K562 (cell line): ENCODE results near the gene MLX. TPM values are rescaled to one million over a fixed set of nuclear protein-coding genes. Genes with fewer than 3 reads are reported as not detected.

Source experiments
- AFF4 ChIP-seq: sonication (generic); formaldehyde crosslinking; IDR thresholded peaks from 2 replicates; pipeline ENCODE4 v1.8.0; 2023; ENCODE audit warnings: mild to moderate bottlenecking, missing genetic modification reagents
- ARID3B ChIP-seq: fragments of 250-450 bp; sonication (Bioruptor Pico); IDR thresholded peaks from 2 replicates; pipeline ENCODE4 v1.4.0; 2020; ENCODE audit warnings: borderline replicate concordance
- HSF4 ChIP-seq: fragments of 250-450 bp; sonication (Bioruptor Pico); IDR thresholded peaks from 2 replicates; pipeline ENCODE4 v2.1.2; 2022; ENCODE audit warnings: mild to moderate bottlenecking, moderate library complexity, borderline replicate concordance
- MAFK ChIP-seq: IDR thresholded peaks from 2 replicates; pipeline ENCODE4 v1.6.1; 2011; ENCODE audit warnings: low read length, improper control_type of control experiment
- SRSF3 ChIP-seq: fragments of 200-400 bp; formaldehyde crosslinking; IDR thresholded peaks from 2 replicates; pipeline ENCODE4 v1.6.1; 2016; ENCODE audit warnings: mild to moderate bottlenecking, low read length, moderate library complexity; ENCODE audit not compliant: insufficient read depth
- THRA ChIP-seq: fragments of 450-650 bp; IDR thresholded peaks from 2 replicates; pipeline ENCODE4 v1.6.1; 2017; ENCODE audit warnings: mild to moderate bottlenecking, moderate library complexity
- ZKSCAN1 ChIP-seq: fragments of 150-350 bp; IDR thresholded peaks from 2 replicates; pipeline ENCODE4 v1.6.1; 2016; ENCODE audit warnings: low read depth, low read length
- ZNF277 ChIP-seq: fragments of 250-450 bp; sonication (Bioruptor Pico); IDR thresholded peaks from 2 replicates; pipeline ENCODE4 v1.8.0; 2022; ENCODE audit warnings: inconsistent platforms, mild to moderate bottlenecking, moderate library complexity, borderline replicate concordance
- ZNF407 ChIP-seq: fragments of 450-650 bp; IDR thresholded peaks from 2 replicates; pipeline ENCODE4 v1.6.1; 2016; ENCODE audit warnings: low read depth
- polyA plus RNA-seq, 8 experiments: library from polyadenylated mRNA; depleted of rRNA in 4 of 8; stranded (reverse) in 5 of 8; unstranded in 3 of 8; fragments of >200 nt; fragmentation: Nextera tagmentation in 2 of 8; fragmentation: Illumina TruSeq in 1 of 8; extraction: Ambion mirVana in 2 of 8; extraction: Trizol in 1 of 8; gene quantifications; 2 replicates each; pipeline versions ENCODE4 v1.2.1 to v1.2.3, GENCODE V29; 2011 to 2014; ENCODE audit warnings: inconsistent platforms in 1 of 8, missing spikeins in 1 of 8
- total RNA-seq, 7 experiments: library from RNA; depleted of rRNA in 6 of 7; stranded (reverse); fragments of >200 nt in 6 of 7; fragmentation: Illumina TruSeq in 2 of 7; extraction: Trizol in 2 of 7; gene quantifications; 2 replicates each; pipeline versions ENCODE4 v1.2.1 to v1.2.3, GENCODE V29; 2011 to 2021; ENCODE audit warnings: low replicate concordance in 1 of 7

Gene MLX
- total and polyA plus RNA-seq, 9 of the 15 experiments (the other 6 are each of a cell fraction or from before 2014, with no cell fraction given), result 42.9 to 100 (median 58.9) TPM

GRCh38 chr17:42554250-42555121 is 12.4 kb upstream of the MLX start (continued):
- TF ChIP-seq ARID3B (CRISPR knock-in tag) (no peak), ZNF407 (no peak), THRA (no peak), HSF4 (no peak), AFF4 (no peak), MAFK (no peak), ZKSCAN1 (no peak; the same call in 1 of the 2 replicates), SRSF3 (no peak), ZNF277 (no peak)
